Measurements from ENCODE around the gene KCNMB4.

The KCNMB4 gene, protein sequence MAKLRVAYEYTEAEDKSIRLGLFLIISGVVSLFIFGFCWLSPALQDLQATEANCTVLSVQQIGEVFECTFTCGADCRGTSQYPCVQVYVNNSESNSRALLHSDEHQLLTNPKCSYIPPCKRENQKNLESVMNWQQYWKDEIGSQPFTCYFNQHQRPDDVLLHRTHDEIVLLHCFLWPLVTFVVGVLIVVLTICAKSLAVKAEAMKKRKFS

DNA sequence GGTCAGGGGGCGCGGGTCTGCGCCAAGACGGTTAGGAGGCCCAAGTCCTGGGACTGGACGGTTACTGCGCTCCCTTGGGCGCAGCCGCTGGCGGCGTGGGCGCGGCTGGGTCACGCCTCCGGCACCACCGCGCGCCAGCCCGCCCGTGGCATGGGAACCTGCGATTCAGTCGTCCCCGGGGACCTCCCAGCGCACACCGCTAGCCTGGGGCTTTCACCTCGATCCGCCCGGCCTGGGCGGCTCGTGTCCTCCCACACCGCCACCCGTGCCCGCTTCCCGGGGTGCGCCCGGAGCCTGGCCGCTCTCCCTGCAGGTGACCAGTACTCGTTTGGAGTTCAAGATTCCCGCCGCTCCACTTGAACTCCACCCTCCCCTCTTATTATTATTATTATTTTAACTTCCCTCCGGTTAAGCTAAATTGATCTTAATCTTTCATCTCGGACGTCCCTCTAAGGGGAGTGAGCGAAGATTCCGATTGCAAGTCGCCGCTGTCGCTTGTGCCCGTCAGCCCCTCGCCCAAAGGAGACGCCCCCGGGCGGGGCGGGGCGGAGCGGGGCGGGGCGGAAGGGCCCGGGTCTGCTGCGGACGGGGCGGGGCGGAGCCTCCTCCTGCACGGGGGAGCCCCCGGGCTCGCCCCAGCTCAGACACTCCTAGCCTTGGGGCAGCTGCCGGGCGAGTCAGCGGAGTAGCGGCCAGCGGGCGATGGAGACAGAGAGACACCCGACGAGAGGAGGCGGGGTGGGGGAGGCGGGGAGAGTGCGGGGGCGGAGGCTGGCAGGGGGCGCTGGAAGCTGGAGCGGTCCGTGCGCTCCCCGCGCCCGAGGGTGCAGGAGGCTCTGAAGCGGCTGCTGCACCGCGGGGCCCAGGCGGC is at the start of gene KCNMB4:
KCNMB4 (plus strand) TSS at position 643 of the 871 bp plus-strand sequence. CDS start 445 bp downstream, outside the sequence.
- no peak for DNase-seq (ENCODE audit: low read depth)
- peak within 1 kb of the TSS; percentile 52 for H3K4me3 ChIP-seq (ENCODE audit: low read depth, low read length)
- TF ChIP-seq, protein P1, sequence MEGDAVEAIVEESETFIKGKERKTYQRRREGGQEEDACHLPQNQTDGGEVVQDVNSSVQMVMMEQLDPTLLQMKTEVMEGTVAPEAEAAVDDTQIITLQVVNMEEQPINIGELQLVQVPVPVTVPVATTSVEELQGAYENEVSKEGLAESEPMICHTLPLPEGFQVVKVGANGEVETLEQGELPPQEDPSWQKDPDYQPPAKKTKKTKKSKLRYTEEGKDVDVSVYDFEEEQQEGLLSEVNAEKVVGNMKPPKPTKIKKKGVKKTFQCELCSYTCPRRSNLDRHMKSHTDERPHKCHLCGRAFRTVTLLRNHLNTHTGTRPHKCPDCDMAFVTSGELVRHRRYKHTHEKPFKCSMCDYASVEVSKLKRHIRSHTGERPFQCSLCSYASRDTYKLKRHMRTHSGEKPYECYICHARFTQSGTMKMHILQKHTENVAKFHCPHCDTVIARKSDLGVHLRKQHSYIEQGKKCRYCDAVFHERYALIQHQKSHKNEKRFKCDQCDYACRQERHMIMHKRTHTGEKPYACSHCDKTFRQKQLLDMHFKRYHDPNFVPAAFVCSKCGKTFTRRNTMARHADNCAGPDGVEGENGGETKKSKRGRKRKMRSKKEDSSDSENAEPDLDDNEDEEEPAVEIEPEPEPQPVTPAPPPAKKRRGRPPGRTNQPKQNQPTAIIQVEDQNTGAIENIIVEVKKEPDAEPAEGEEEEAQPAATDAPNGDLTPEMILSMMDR (IDR thresholded peaks at IDR 0.05; ENCODE audit: control insufficient read depth, extremely low read depth, insufficient read depth): no peak

DNA sequence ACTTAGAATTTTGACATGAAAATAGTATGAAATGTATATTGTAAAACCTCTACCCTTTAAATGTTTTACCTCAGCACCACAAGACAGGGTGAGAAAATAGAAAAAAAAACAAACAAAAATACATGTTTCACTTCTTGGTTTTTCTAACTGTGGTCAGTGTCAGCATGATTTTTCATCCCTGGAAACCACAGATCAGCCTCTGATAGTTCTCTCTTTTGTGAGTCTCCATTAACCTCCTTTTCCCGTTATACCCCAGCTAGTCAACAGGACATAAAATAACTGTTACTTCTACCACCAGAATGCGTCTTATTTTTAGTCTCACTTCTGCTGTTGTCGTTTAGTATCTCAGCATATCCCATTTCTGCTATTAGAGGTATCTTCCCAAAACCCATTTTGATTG is 48.3 kb upstream of the KCNMB4 start:
- TF ChIP-seq, protein P1 (IDR thresholded peaks at IDR 0.05; ENCODE audit: control insufficient read depth, extremely low read depth, insufficient read depth): no peak
- no peak for DNase-seq (ENCODE audit: low read depth)
- no peak overlapping the region for H3K4me3 ChIP-seq (ENCODE audit: low read depth, low read length)

DNA sequence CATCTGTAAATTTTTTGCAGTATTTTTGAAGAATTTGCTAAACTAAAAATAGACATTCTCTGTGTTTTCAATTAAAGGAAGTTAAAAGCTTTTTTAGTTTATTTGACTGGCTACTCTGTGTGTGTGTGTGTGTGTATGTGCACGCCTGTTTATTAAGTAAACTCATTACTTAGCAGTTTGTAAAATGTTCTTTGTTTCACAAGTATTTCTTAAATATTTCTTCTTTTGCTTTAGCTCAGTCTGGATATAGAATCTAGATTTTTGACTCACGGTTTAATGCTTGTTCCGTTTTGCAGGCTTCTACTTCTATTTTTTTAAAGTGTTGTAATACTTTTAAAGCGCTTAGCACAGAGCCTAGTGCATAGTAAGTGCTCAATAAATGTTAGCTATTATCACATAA is 46.5 kb upstream of the KCNMB4 start:
- TF ChIP-seq, protein P1 (IDR thresholded peaks at IDR 0.05; ENCODE audit: control insufficient read depth, extremely low read depth, insufficient read depth): no peak
- H3K4me3 ChIP-seq (ENCODE audit: low read depth, low read length): no peak overlapping the region
- no peak for DNase-seq (ENCODE audit: low read depth)

DNA sequence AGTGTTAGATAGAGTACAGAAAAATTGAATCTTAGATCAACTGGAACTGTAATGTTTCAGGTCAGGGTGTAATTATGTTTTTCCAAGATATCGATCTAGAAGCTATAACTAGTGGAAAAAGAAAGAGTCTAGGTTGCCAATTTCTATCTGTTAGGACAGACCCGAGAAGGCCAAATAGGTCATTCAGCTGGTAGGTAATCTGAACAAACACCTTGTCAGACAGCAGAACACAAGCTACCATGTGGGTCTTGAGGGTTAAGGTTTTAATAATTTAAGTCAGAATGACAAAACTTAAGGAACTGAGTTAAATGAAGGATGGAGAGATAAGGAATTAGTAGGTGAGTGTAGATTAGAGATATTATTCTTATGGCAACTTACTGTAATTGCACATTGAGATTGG is 44.9 kb upstream of the KCNMB4 start:
- no peak for DNase-seq (ENCODE audit: low read depth)
- TF ChIP-seq, protein P1 (IDR thresholded peaks at IDR 0.05; ENCODE audit: control insufficient read depth, extremely low read depth, insufficient read depth): no peak
- H3K4me3 ChIP-seq (ENCODE audit: low read depth, low read length): no peak overlapping the region

DNA sequence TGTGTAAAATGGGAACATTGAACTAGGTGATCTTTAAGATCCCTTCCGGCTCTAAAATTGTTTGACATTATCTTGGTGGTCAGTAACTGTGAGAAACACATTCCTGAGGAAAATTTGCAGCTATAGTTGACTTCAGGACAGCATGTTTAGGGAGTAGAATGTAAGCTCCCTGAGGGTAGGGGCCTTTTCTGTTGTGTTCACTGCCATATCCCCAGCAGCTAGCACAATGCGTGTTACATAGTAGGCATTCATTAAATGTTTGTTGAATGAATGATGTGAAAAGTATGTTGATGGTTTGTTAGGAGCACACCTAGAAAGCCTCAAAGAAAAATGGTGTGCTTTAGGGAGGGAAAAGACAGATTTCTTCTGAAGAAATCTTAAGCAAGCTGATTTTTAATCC is 38.5 kb upstream of the KCNMB4 start:
- H3K4me3 ChIP-seq (ENCODE audit: low read depth, low read length): no peak overlapping the region
- no peak for DNase-seq (ENCODE audit: low read depth)
- TF ChIP-seq, protein P1 (IDR thresholded peaks at IDR 0.05; ENCODE audit: control insufficient read depth, extremely low read depth, insufficient read depth): no peak

DNA sequence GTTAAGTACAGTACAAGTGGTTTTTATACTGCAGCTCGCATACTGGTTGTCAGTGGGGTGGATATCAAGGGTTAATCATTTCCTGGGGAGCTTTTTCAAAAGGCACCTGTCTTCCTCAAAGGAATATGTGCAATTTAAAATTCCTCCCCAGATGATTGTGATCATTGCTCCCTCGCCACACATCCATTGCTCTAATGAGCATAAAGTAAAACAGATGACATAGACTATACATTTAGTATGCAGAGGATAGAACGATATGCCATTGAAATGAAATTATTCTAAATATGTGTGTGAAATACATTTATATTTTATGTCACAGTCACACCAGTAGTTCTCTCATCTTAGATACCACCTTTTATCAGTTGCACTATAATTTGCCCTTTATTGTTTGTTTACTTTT is 36.4 kb upstream of the KCNMB4 start:
- TF ChIP-seq, protein P1 (IDR thresholded peaks at IDR 0.05; ENCODE audit: control insufficient read depth, extremely low read depth, insufficient read depth): no peak
- H3K4me3 ChIP-seq (ENCODE audit: low read depth, low read length): no peak overlapping the region
- DNase-seq (ENCODE audit: low read depth): no peak

Data from LNCaP clone FGC (cell line).